Measurements from ENCODE around the gene GPI. TPM values are rescaled to one million over a fixed set of nuclear protein-coding genes. Genes with fewer than 3 reads are reported as not detected.

GPI gene
- total and polyA plus RNA-seq, 2 of the 8 experiments (the other 6 are each of a cell fraction or from before 2014, with no cell fraction given): 171 to 360 TPM

GRCh38 chr19:34359140-34359953, 5.6 kb upstream of the GPI start (continued):
- no peak for TF ChIP-seq CBX5 (IDR thresholded peaks at IDR 0.05; ENCODE audit: low read depth, low read length)
- no peak for TF ChIP-seq JUN (IDR thresholded peaks at IDR 0.05; ENCODE audit: low read depth, low read length)
- peak; percentile 56; the same call in 1 of the 2 replicates for TF ChIP-seq TBP (IDR thresholded peaks at IDR 0.05; ENCODE audit: low read depth, low read length)
